Activated naive CD8-positive, alpha-beta T cell treated with anti-CD3 and anti-CD28 coated beads, Interleukin-2, amount 50 U/mL, for 24 hours (primary cell): ENCODE data around the gene DDX31.

Experiments used
- ATAC-seq: fragments of 150-1000 bp; cut with Tn5 transposase; one replicate; pipeline ENCODE4 v1.10.0; 2021
- DNase-seq: peaks from one replicate; pipeline ENCODE4 v3.0.0; 2021
- H3K27ac Mint-ChIP-seq: one replicate; pipeline ENCODE4 v1.8.0; 2021; ENCODE audit warnings: mild to moderate bottlenecking, mixed read lengths
- H3K27me3 Mint-ChIP-seq: one replicate; pipeline ENCODE4 v1.8.0; 2021; ENCODE audit warnings: mixed read lengths
- H3K36me3 Mint-ChIP-seq: one replicate; pipeline ENCODE4 v1.8.0; 2021; ENCODE audit warnings: low read depth, mixed read lengths
- H3K4me1 Mint-ChIP-seq: one replicate; pipeline ENCODE4 v1.8.0; 2021; ENCODE audit warnings: mixed read lengths
- H3K4me3 Mint-ChIP-seq: one replicate; pipeline ENCODE4 v1.8.0; 2021; ENCODE audit warnings: mild to moderate bottlenecking, moderate library complexity, mixed read lengths
- H3K9me3 Mint-ChIP-seq: one replicate; pipeline ENCODE4 v1.8.0; 2021; ENCODE audit warnings: mixed read lengths

Gene DDX31

DNA sequence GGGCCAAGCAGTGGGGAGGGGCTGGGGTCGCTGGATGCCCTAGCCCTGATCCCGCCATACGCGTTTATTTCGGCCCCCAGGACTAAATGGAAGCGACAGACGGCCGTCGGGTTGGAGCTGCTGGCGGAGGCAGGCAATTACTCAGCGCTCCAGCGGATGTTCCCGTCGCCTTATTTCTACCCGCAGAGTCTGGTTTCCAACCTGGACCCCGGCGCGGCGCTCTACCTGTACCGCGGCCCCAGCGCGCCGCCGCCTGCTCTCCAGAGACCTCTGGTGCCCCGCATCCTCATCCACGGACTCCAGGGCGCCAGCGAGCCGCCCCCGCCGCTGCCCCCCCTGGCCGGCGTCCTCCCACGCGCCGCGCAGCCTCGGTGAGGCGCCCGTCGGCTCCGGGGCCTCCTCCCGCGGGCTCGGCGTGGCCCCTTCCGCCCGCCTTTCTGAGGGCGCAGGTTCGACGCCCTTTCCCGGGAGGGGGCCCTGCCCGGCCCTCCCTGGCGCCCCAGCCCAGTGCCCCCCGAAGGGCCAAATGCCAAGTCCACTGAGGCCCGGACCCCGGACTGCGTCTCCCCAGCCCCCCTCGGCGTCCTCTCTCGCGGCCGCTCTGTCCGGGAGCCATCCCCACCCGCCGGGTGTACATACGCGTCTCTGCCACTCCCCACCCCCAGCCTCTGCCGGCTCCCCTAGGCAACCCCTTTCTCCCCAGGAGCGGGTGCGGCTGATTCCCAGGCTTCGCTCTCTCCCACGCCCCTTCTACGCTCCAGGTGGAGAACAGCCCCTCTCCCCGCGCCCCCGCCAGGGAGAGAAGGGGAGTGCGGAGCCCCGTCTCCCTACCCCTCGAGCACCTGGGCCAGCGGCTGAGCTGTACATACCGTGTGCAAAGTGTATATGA is 80.4 kb downstream of the DDX31 start:
- peaks cover 9% of the 10 kb centered on the region for H3K36me3 Mint-ChIP-seq

DNA sequence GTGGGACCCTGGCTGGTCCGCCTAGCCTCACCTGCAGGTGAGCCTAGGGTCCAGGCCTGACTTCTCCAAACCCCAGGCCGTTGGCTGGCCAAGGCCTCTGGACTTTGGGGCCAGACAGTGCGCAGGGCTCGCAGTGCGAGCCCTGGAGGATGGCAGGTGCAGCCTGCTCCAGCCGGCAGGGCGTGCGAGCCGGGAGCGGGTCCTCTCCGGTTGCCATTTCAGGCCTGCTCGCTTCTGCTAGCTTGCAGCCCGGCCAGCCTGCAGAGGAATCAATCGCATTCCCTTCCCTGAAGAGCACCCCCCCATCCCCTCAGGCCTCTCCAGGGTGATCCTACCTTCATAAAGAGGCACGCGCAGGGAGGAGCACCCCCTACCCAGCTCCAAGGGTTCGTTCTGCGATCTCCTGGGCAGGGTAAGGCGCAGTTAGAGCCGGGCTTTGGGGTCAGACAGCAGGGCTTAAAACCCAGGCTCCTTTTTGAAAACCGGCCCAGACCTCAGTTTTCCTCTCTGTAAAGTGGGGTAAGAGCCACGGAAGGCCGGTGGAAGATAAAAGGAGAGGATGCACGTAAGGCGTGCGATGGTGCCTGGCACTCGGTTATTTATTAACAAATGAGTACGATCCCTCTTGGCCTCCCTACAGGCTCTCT is 81.2 kb downstream of the DDX31 start:
- H3K4me1 Mint-ChIP-seq, result peaks cover 6% of the 10 kb centered on the region
- H3K9me3 Mint-ChIP-seq, result no peaks in the 10 kb centered on the region
- no peak overlapping the region for H3K4me3 Mint-ChIP-seq
- DNase-seq (no peak), ATAC-seq (no peak)
- H3K27ac Mint-ChIP-seq, result no peak overlapping the region
- peaks cover 4% of the 10 kb centered on the region for H3K36me3 Mint-ChIP-seq
- peaks cover 64% of the 10 kb centered on the region for H3K27me3 Mint-ChIP-seq

More for the DNA sequence above, 80.4 kb downstream of the DDX31 start:
- Mint-ChIP-seq H3K27me3 (peaks cover 58% of the 10 kb centered on the region), H3K9me3 (no peaks in the 10 kb centered on the region), H3K4me3 (no peak overlapping the region), H3K27ac (no peak overlapping the region), H3K4me1 (peaks cover 6% of the 10 kb centered on the region)
- ATAC-seq (no peak), DNase-seq (no peak)

DNA sequence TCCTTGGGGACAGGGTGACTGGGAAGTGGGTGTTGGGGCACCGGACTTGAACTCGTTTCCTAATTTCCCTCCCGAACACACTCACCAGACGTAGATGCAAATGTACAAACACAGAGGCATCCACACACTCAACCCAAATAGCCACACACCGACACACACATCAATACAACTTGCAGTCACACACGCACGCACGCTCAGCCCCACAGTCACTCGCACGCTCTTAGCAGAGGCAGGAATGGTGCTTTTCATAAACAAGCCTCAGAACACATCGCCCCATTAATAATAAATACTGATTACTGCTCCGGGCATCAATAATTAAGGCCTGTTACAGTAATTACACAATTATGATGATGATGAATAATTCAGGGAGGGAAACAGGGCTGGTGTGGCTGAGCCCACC is 81.7 kb downstream of the DDX31 start:
- ATAC-seq (no peak), DNase-seq (no peak)
- Mint-ChIP-seq H3K27me3 (peaks cover 70% of the 10 kb centered on the region), H3K4me3 (no peak overlapping the region), H3K27ac (peak overlapping the region; percentile 16), H3K9me3 (no peaks in the 10 kb centered on the region), H3K4me1 (peaks cover 6% of the 10 kb centered on the region), H3K36me3 (peaks cover under 1% of the 10 kb centered on the region)

DNA sequence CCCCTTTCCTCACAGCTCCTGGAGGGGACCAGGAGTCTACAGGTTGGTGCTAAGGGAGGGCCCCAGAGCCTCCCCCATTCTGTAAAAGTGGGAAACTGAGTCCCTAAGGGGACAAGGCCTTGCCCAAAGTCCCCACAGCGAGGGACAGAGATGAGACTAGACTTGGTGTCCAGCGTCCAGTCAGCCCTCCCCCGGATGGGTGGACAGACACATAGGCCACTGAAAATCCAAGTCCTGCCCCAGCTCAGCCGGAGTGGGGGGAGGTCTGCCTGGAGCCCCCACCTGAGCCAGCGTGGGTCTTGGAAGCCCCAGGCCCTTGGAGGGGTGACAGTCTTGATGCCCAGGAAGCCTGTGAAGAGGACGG is 82.2 kb downstream of the DDX31 start:
- ATAC-seq (no peak), DNase-seq (no peak)
- no peaks in the 10 kb centered on the region for H3K36me3 Mint-ChIP-seq
- peaks cover 72% of the 10 kb centered on the region for H3K27me3 Mint-ChIP-seq
- no peaks in the 10 kb centered on the region for H3K9me3 Mint-ChIP-seq
- H3K27ac Mint-ChIP-seq, result no peak overlapping the region
- H3K4me3 Mint-ChIP-seq, result no peak overlapping the region
- H3K4me1 Mint-ChIP-seq, result peaks cover 6% of the 10 kb centered on the region

- H3K4me1 Mint-ChIP-seq, result peaks cover 6% of the 10 kb centered on the region
- no peak overlapping the region for H3K27ac Mint-ChIP-seq
- no peaks in the 10 kb centered on the region for H3K9me3 Mint-ChIP-seq
- H3K4me3 Mint-ChIP-seq, result no peak overlapping the region
- no peak for DNase-seq
- ATAC-seq, result no peak
- peaks cover 68% of the 10 kb centered on the region for H3K27me3 Mint-ChIP-seq
- H3K36me3 Mint-ChIP-seq, result no peaks in the 10 kb centered on the region
These were observed 82.8 kb downstream of the DDX31 start for GRCh38 chr9:132586830-132587591.

- peaks cover 2% of the 10 kb centered on the region for H3K36me3 Mint-ChIP-seq
- H3K4me1 Mint-ChIP-seq, result peaks cover 12% of the 10 kb centered on the region
- no peak overlapping the region for H3K27ac Mint-ChIP-seq
- peaks cover 67% of the 10 kb centered on the region for H3K27me3 Mint-ChIP-seq
- ATAC-seq (no peak), DNase-seq (no peak)
- H3K9me3 Mint-ChIP-seq, result no peaks in the 10 kb centered on the region
- H3K4me3 Mint-ChIP-seq, result no peak overlapping the region
These were observed 83.6 kb downstream of the DDX31 start for GRCh38 chr9:132585954-132586829.

- no peak overlapping the region for H3K27ac Mint-ChIP-seq
- H3K27me3 Mint-ChIP-seq, result peaks cover 69% of the 10 kb centered on the region
- H3K36me3 Mint-ChIP-seq, result peaks cover 2% of the 10 kb centered on the region
- H3K9me3 Mint-ChIP-seq, result no peaks in the 10 kb centered on the region
- H3K4me3 Mint-ChIP-seq, result no peak overlapping the region
- ATAC-seq, result no peak
- no peak for DNase-seq
- H3K4me1 Mint-ChIP-seq, result peaks cover 12% of the 10 kb centered on the region
These were observed 84.9 kb downstream of the DDX31 start for GRCh38 chr9:132584601-132585560.

DNA sequence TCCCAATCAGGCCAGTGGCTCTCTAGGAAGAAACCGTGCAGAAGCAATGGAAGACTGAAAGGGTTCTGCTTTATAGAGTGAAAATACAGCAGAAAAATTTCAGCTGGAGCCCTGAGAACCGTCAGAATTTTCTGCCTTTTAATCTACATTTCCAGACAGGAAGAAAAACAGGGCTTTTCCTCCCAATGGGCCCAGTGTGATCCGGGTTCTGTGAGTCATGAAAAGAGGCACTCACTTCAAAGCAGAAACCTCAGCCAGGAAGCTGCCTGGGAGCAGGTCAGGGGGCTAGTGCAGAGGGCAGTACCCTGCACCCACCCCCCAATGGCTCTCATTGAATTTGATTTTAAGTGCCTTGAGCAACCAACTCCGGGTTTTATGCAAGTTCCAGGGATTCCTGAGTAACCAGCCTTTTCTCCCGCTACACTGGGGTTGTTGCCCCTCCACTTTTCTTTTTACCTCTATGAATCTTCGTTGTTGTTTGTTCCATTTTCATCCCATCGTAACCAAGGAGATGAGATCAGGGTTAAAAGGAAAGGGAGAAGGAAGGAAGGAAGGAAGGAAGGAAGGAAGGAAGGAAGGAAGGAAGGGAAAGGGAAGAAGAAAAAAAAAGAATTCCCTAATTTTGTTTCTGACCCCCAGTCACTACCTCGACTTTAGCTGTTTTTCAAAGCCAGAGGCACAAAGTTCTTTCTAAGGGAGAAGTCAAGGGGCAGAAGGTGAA is 86.0 kb downstream of the DDX31 start:
- ATAC-seq (no peak), DNase-seq (no peak)
- Mint-ChIP-seq H3K36me3 (peaks cover 2% of the 10 kb centered on the region), H3K4me3 (no peak overlapping the region), H3K9me3 (no peaks in the 10 kb centered on the region), H3K4me1 (peaks cover 12% of the 10 kb centered on the region), H3K27ac (no peak overlapping the region), H3K27me3 (peaks cover 74% of the 10 kb centered on the region)

DNA sequence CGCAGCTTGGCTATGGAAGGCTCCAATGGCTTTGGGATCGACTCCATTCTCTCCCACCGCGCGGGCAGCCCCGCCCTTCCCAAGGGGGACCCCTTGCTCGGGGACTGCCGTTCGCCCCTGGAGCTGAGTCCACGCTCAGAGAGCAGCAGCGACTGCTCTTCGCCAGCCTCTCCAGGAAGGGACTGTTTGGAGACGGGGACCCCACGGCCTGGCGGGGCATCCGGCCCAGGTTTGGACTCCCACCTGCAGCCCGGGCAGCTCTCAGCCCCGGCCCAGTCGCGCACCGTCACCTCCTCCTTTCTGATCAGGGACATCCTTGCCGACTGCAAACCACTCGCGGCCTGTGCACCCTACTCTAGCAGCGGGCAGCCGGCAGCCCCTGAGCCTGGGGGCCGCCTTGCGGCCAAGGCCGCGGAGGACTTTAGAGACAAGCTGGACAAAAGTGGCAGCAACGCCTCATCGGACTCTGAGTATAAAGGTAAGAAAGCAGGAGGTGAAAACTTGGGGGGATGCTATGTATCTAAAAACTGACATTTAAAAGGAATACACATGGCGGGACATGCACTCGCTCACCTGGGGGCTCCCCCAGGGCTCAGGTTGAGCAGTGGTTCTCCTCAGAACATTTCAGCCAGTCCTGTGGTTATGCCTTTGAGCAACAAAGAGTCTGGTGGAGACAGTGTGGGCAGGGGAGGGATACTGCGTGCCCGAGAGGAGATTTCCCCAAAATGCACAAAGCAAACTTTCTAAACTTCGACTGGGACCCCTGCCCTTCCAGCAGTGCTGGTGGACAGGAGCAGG is 86.8 kb downstream of the DDX31 start:
- peaks cover 2% of the 10 kb centered on the region for H3K36me3 Mint-ChIP-seq
- no peak overlapping the region for H3K4me3 Mint-ChIP-seq
- no peak overlapping the region for H3K27ac Mint-ChIP-seq
- ATAC-seq (no peak), DNase-seq (no peak)
- H3K4me1 Mint-ChIP-seq, result peaks cover 12% of the 10 kb centered on the region
- peaks cover 77% of the 10 kb centered on the region for H3K27me3 Mint-ChIP-seq
- no peaks in the 10 kb centered on the region for H3K9me3 Mint-ChIP-seq

GRCh38 chr9:132582276-132582785 is 87.5 kb downstream of the DDX31 start, which contains the start of gene BARHL1:
BARHL1 (plus strand) TSS chr9:132582606; CDS start chr9:132582798, 192 bp downstream.
- H3K4me1 Mint-ChIP-seq, result peaks cover 12% of the 10 kb centered on the region
- peaks cover 79% of the 10 kb centered on the region for H3K27me3 Mint-ChIP-seq
- peak within 1 kb of the TSS; percentile 52 for H3K27ac Mint-ChIP-seq

GRCh38 chr9:132579427-132579798 is 90.4 kb downstream of the DDX31 start:
- no peak for ATAC-seq
- no peaks in the 10 kb centered on the region for H3K9me3 Mint-ChIP-seq
- no peak overlapping the region for H3K4me3 Mint-ChIP-seq
- no peak overlapping the region for H3K27ac Mint-ChIP-seq
- H3K4me1 Mint-ChIP-seq, result peaks cover 8% of the 10 kb centered on the region
- peaks cover 80% of the 10 kb centered on the region for H3K27me3 Mint-ChIP-seq
- no peak for DNase-seq
- peaks cover 2% of the 10 kb centered on the region for H3K36me3 Mint-ChIP-seq

More at GRCh38 chr9:132582276-132582785, 87.5 kb downstream of the DDX31 start, which contains the start of gene BARHL1:
- ATAC-seq (no peak), DNase-seq (no peak)
- H3K4me3 Mint-ChIP-seq, result peak within 1 kb of the TSS; percentile 72
- H3K9me3 Mint-ChIP-seq, result no peaks in the 10 kb centered on the region
- H3K36me3 Mint-ChIP-seq, result peaks cover 2% of the 10 kb centered on the region
